PC-3 (cell line): Measurements from ENCODE around the gene JARID2. TPM values are rescaled to one million over a fixed set of nuclear protein-coding genes. Genes with fewer than 3 reads are reported as not detected.

Source experiments
- ATAC-seq: fragments of 200-7000 bp; cut with Tn5 transposase; 2 replicates; pipeline ENCODE4 v1.9.1; 2020; ENCODE audit warnings: mild to moderate bottlenecking, moderate library complexity
- BruUV-seq: library from RNA; stranded (reverse); fragments of 400-500 nt; replicated peaks from 2 replicates; lab custom pipeline; 2021; lab: Mats Ljungman, UMichigan
- CTCF ChIA-PET: fragments of 300-600 bp; sonication (Branson Sonifier 250); formaldehyde crosslinking; loops from one replicate; lab custom pipeline; 2022; ENCODE audit warnings: antibody characterized with exemption; lab: Charles Lee
- POLR2A ChIA-PET: fragments of 300-600 bp; sonication (Branson Sonifier 250); formaldehyde crosslinking; loops from one replicate; lab custom pipeline; 2022; ENCODE audit warnings: antibody characterized with exemption; ENCODE audit not compliant: unreplicated experiment; lab: Charles Lee
- DNase-seq: peaks from one replicate; pipeline ENCODE4 v3.0.0-alpha.2; 2015
- H2AFZ ChIP-seq: fragments of 300-600 bp; sonication (generic); 2 replicates; pipeline ENCODE4 v1.6.0; 2016; ENCODE audit warnings: antibody characterized with exemption, low read length
- H3F3A ChIP-seq: fragments of 300-600 bp; sonication (generic); one replicate; pipeline ENCODE4 v1.6.0; 2017; ENCODE audit warnings: antibody characterized with exemption, low read length, control low read depth, mild to moderate bottlenecking; ENCODE audit not compliant: unreplicated experiment
- H3K27ac ChIP-seq: fragments of 300-600 bp; sonication (generic); 2 replicates; pipeline ENCODE4 v1.5.1; 2016; ENCODE audit warnings: mild to moderate bottlenecking, low read length
- H3K27me3 ChIP-seq: fragments of 300-600 bp; sonication (generic); 2 replicates; pipeline ENCODE4 v1.6.1; 2016; ENCODE audit warnings: low read length, mixed read lengths
- H3K36me3 ChIP-seq: fragments of 300-600 bp; sonication (generic); 2 replicates; pipeline ENCODE4 v1.6.1; 2016; ENCODE audit warnings: low read depth, mixed run types, low read length, mixed read lengths
- H3K4me1 ChIP-seq: fragments of 300-600 bp; sonication (generic); 2 replicates; pipeline ENCODE4 v1.5.1; 2016; ENCODE audit warnings: low read length; ENCODE audit not compliant: insufficient read depth
- H3K4me2 ChIP-seq: fragments of 300-600 bp; sonication (generic); 2 replicates; pipeline ENCODE4 v1.6.0; 2016; ENCODE audit warnings: low read length
- H3K4me3 ChIP-seq: fragments of 300-600 bp; sonication (generic); 2 replicates; pipeline ENCODE4 v1.5.1; 2016; ENCODE audit warnings: mild to moderate bottlenecking, low read length, mixed read lengths
- H3K79me2 ChIP-seq: fragments of 300-600 bp; sonication (generic); 2 replicates; pipeline ENCODE4 v1.6.1; 2017; ENCODE audit warnings: low read length, mixed read lengths
- H3K9ac ChIP-seq: fragments of 300-600 bp; sonication (generic); 2 replicates; pipeline ENCODE4 v1.6.0; 2016; ENCODE audit warnings: mild to moderate bottlenecking, low read length
- H3K9me2 ChIP-seq: fragments of 300-600 bp; sonication (generic); replicated peaks from 2 replicates; pipeline ENCODE4 v1.6.1; 2016; ENCODE audit warnings: mixed run types, low read length, mixed read lengths
- H3K9me3 ChIP-seq: fragments of 300-600 bp; sonication (generic); 2 replicates; pipeline ENCODE4 v1.6.1; 2016; ENCODE audit warnings: low read length, mixed read lengths
- H4K20me1 ChIP-seq: fragments of 300-600 bp; sonication (generic); 2 replicates; pipeline ENCODE4 v1.6.1; 2016; ENCODE audit warnings: low read length, mixed read lengths
- EZH2 ChIP-seq: fragments of 300-600 bp; sonication (generic); IDR thresholded peaks from one replicate; pipeline ENCODE4 v1.6.1; 2017; ENCODE audit warnings: antibody characterized with exemption, mild to moderate bottlenecking, low read length; ENCODE audit not compliant: unreplicated experiment
- EZH2phosphoT487 ChIP-seq: fragments of 300-600 bp; sonication (generic); IDR thresholded peaks from 2 replicates; pipeline ENCODE4 v1.6.1; 2018; ENCODE audit warnings: mild to moderate bottlenecking, antibody characterized with exemption, low read length, borderline replicate concordance
- intact Hi-C: fragments of 100-400 bp; cut with micrococcal nuclease; formaldehyde crosslinking; loops from 2 replicates; pipeline ENCODE4 v1.9.0; 2023
- total RNA-seq: library from RNA; depleted of rRNA; stranded (reverse); fragments of >200 nt; gene quantifications from 2 replicates; pipeline ENCODE4 v1.2.3, GENCODE V29; 2014
- TF ChIP-seq, protein P1 (sequence below): fragments of 300-600 bp; sonication (generic); conservative IDR thresholded peaks from 2 replicates; pipeline ENCODE4 v1.5.1; 2017; ENCODE audit warnings: antibody characterized with exemption, low read depth, mild to moderate bottlenecking, low read length

JARID2 gene
- total RNA-seq, 1 experiment from 2014 or later: 11.0 TPM

DNA sequence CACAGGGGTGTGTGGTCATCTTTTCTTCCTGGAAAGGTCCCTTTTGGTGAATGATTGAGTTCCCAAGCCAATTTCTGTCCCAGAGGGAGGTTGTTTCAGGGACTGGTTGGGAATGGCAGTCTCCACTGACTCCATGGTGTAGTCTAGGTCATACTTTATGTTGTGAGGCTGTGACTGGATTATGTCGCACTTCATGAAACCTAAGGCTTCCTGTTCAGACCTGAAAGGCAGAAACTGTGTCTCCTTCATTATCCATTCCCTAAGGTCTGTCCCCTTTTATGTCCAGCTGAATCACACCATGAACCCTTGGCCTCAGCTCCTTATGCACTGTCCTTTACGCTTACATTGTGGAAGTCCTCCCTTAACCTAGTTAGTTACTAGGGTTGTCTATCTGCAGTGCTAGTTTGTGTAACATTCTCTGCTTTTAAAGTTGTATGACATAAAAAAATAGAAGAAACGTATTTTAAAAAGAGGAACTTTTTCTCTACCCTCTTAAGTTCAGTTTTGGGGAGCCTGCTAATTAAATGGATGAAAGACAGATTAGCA is 191.3 kb downstream of the JARID2 start:
- ChIA-PET CTCF (no interaction called here), POLR2A (no interaction called here)
- TF ChIP-seq EZH2: no peak
- TF ChIP-seq EZH2phosphoT487: no peak
- TF ChIP-seq, protein P1, sequence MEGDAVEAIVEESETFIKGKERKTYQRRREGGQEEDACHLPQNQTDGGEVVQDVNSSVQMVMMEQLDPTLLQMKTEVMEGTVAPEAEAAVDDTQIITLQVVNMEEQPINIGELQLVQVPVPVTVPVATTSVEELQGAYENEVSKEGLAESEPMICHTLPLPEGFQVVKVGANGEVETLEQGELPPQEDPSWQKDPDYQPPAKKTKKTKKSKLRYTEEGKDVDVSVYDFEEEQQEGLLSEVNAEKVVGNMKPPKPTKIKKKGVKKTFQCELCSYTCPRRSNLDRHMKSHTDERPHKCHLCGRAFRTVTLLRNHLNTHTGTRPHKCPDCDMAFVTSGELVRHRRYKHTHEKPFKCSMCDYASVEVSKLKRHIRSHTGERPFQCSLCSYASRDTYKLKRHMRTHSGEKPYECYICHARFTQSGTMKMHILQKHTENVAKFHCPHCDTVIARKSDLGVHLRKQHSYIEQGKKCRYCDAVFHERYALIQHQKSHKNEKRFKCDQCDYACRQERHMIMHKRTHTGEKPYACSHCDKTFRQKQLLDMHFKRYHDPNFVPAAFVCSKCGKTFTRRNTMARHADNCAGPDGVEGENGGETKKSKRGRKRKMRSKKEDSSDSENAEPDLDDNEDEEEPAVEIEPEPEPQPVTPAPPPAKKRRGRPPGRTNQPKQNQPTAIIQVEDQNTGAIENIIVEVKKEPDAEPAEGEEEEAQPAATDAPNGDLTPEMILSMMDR: no peak
- Histone ChIP-seq H3K36me3 (no peaks in the 10 kb centered on the region), H3K9ac (no peak overlapping the region), H3K4me1 (peaks cover 33% of the 10 kb centered on the region), H3K4me3 (no peak overlapping the region), H3K79me2 (peaks cover 77% of the 10 kb centered on the region), H2AFZ (no peak overlapping the region), H3F3A (no peaks in the 10 kb centered on the region), H3K27ac (no peak overlapping the region), H3K9me3 (no peaks in the 10 kb centered on the region), H3K9me2 (no peaks in the 10 kb centered on the region), H3K27me3 (no peaks in the 10 kb centered on the region), H4K20me1 (peaks cover 3% of the 10 kb centered on the region; the same call in 1 of the 2 replicates), H3K4me2 (no peak overlapping the region)
- ATAC-seq (no peak), DNase-seq (no peak)
- intact Hi-C loops: no loop called here
- BruUV-seq: no TSS peak

DNA sequence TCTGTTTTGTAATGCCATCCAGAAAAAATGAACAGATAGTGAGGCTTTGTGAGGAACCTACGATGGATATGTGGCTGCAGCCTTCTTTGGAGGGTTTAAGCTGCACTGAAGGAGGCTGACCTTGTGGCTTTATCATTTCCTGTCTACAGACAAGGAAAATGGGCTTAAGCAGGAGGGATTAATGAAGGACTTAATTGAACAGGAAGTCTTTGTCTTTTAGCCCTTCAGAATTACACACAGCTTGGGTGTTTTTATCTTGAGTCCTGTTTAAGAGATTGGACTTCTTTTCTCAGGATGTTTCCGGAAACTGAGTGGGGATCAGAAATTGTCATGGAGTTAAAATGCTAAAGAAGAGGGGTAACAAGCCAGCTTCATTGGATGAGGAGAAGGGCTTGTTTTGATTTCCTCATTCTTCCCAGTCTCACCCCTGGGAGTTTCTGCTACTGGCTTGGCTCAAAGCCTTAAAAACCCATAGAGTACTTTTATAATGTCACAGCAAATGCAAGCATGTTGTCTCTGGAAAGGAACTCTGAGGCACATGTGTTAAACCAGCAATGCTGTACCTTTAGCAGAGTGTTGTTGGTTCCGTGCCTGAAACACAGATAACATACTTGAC is 193.6 kb downstream of the JARID2 start:
- Histone ChIP-seq H3K27ac (no peak overlapping the region), H3K9me2 (no peaks in the 10 kb centered on the region), H3K4me2 (no peak overlapping the region), H3K4me3 (no peak overlapping the region), H3F3A (no peaks in the 10 kb centered on the region), H3K4me1 (peaks cover 29% of the 10 kb centered on the region), H3K9me3 (no peaks in the 10 kb centered on the region), H3K27me3 (no peaks in the 10 kb centered on the region), H3K36me3 (no peaks in the 10 kb centered on the region), H3K79me2 (peaks cover 72% of the 10 kb centered on the region), H2AFZ (no peak overlapping the region), H3K9ac (no peak overlapping the region), H4K20me1 (no peaks in the 10 kb centered on the region)
- ChIA-PET POLR2A (no interaction called here), CTCF (no interaction called here)
- ATAC-seq (no peak), DNase-seq (no peak)
- TF ChIP-seq EZH2phosphoT487: no peak
- no peak for TF ChIP-seq EZH2
- TF ChIP-seq, protein P1: no peak
- BruUV-seq: no TSS peak
- intact Hi-C loops: loop anchor here (5.0 to 10.0 kb wide), 2 partner anchors 115 to 188 kb away; no protein-coding TSS in a partner anchor

GRCh38 chr6:15440040-15440439 is 194.2 kb downstream of the JARID2 start:
- intact Hi-C loops: loop anchor here (5.0 to 10.0 kb wide), 2 partner anchors 115 to 187 kb away; no protein-coding TSS in a partner anchor
- POLR2A ChIA-PET: no interaction called here
- DNase-seq: no peak
- Histone ChIP-seq H3K9me3 (no peaks in the 10 kb centered on the region), H3F3A (no peaks in the 10 kb centered on the region), H3K27ac (no peak overlapping the region), H3K27me3 (no peaks in the 10 kb centered on the region), H3K36me3 (no peaks in the 10 kb centered on the region), H3K9ac (no peak overlapping the region), H3K4me1 (peaks cover 29% of the 10 kb centered on the region), H4K20me1 (no peaks in the 10 kb centered on the region), H3K79me2 (peaks cover 70% of the 10 kb centered on the region), H3K4me3 (no peak overlapping the region), H3K4me2 (no peak overlapping the region), H3K9me2 (no peaks in the 10 kb centered on the region), H2AFZ (no peak overlapping the region)
- no peak for ATAC-seq
- TF ChIP-seq, protein P1: no peak
- TF ChIP-seq EZH2 (no peak), EZH2phosphoT487 (no peak)
- CTCF ChIA-PET: no interaction called here
- BruUV-seq: no TSS peak
